ENCODE measurements around the gene USP40. TPM values are rescaled to one million over a fixed set of nuclear protein-coding genes. Genes with fewer than 3 reads are reported as not detected.

The USP40 gene
- total and polyA plus RNA-seq, 2 of the 8 experiments (the other 6 are each of a cell fraction or from before 2014, with no cell fraction given), result 12.0 to 15.7 TPM

GRCh38 chr2:233457356-233457755 is 109.2 kb downstream of the USP40 start:
- ChIA-PET CTCF (ENCODE audit: partially characterized antibody) (interaction anchor here (0.5 to 4.5 kb wide), 9 partner anchors 9 to 408 kb away, joined by 3 to 25 read pairs (median 4); no protein-coding TSS in a partner anchor), POLR2A (ENCODE audit: partially characterized antibody) (no interaction called here)
- Histone ChIP-seq H4K8ac (ENCODE audit: extremely low read depth, insufficient read depth, low read length) (no peak overlapping the region), H3K27ac (ENCODE audit: low read depth, low read length) (no peak overlapping the region), H4K5ac (ENCODE audit: insufficient read length, low read depth, low read length) (no peak overlapping the region), H2AK5ac (ENCODE audit: low read depth, low read length) (no peak overlapping the region), H2BK5ac (ENCODE audit: low read depth, low read length) (no peak overlapping the region), H3K14ac (ENCODE audit: insufficient read length) (no peak overlapping the region), H3K4ac (replicated peaks; ENCODE audit: insufficient read length, low read depth, low read length) (no peak overlapping the region), H2BK12ac (ENCODE audit: low read depth, low read length) (no peak overlapping the region), H3K4me2 (ENCODE audit: insufficient read depth in 1 of 2, low read depth in 2 of 2, low read length in 2 of 2) (no peak overlapping the region), H2BK120ac (replicated peaks; ENCODE audit: low read depth, low read length) (no peak overlapping the region), H3K27me3 (replicated peaks in 1 of 4; ENCODE audit: control insufficient read depth in 3 of 4, extremely low read depth in 1 of 4, insufficient read depth in 3 of 4, low read length in 3 of 4) (no peaks in the 10 kb centered on the region), H3K9ac (replicated peaks in 1 of 4; ENCODE audit: extremely low read depth in 1 of 4, low read depth in 3 of 4, low read length in 3 of 4) (no peak overlapping the region; a peak in 1 of 7 replicates), H3K9me3 (ENCODE audit: insufficient read depth in 2 of 2, low read depth in 1 of 2, low read length in 1 of 2) (no peaks in the 10 kb centered on the region), H3K4me3 (ENCODE audit: extremely low read depth in 1 of 4, insufficient read depth in 2 of 4, low read depth in 3 of 4, low read length in 4 of 4) (no peak overlapping the region), H2AFZ (ENCODE audit: low read length) (no peak overlapping the region), H3K23ac (ENCODE audit: insufficient read length) (no peak overlapping the region), H3K36me3 (ENCODE audit: control insufficient read depth in 2 of 4, insufficient read depth in 4 of 4, low read length in 3 of 4) (peaks cover 0 to 6% (median 1%) of the 10 kb centered on the region in 4 experiments; a peak in 3 of 8 replicates), H3K56ac (replicated peaks; ENCODE audit: insufficient read length, low read depth, low read length) (no peak overlapping the region), H4K20me1 (replicated peaks in 1 of 2; ENCODE audit: control insufficient read depth in 1 of 2, insufficient read depth in 2 of 2, low read length in 2 of 2) (peaks cover 0 to 2% of the 10 kb centered on the region in 2 experiments), H3K79me1 (ENCODE audit: low read depth, low read length) (no peaks in the 10 kb centered on the region), H3K4me1 (replicated peaks in 1 of 4; ENCODE audit: control insufficient read depth in 3 of 4, insufficient read depth in 4 of 4, low read length in 3 of 4) (no peaks in the 10 kb centered on the region), H2BK20ac (ENCODE audit: low read length) (no peak overlapping the region), H2BK15ac (ENCODE audit: low read length) (no peak overlapping the region), H4K91ac (replicated peaks; ENCODE audit: insufficient read length, low read length) (no peak overlapping the region), H3K79me2 (ENCODE audit: control insufficient read depth in 1 of 2, insufficient read depth in 2 of 2, low read length in 2 of 2) (no peaks in the 10 kb centered on the region), H3K18ac (ENCODE audit: extremely low read depth, low read length) (no peak overlapping the region), H3K23me2 (ENCODE audit: low read depth, low read length) (no peaks in the 10 kb centered on the region)
- FAIRE-seq (no peak), DNase-seq (ENCODE audit: low read depth in 1 of 2, low spot score in 2 of 2) (no peak)
- WGBS, 2 experiments (ENCODE audit: extremely low coverage in 1 of 2, insufficient coverage in 1 of 2, insufficient read length in 1 of 2, insufficient replicate concordance in 2 of 2, low coverage in 1 of 2, low lambda C conversion rate in 2 of 2, missing lambda C conversion rate in 1 of 2), result 95% methylated on average over 5 of the region's 5 CpGs; no CpG with 5 or more reads in 1 of the 2 experiments
- TF ChIP-seq CEBPB (IDR thresholded peaks at IDR 0.05; ENCODE audit: low read depth, low read length) (no peak), JUN (IDR thresholded peaks at IDR 0.05; ENCODE audit: low read depth, low read length) (no peak), CREB1 (IDR thresholded peaks at IDR 0.05) (no peak), SRF (IDR thresholded peaks at IDR 0.05; ENCODE audit: low read depth, low read length) (no peak)
